ENCODE data around the gene FBXO2. TPM values are rescaled to one million over a fixed set of nuclear protein-coding genes. Genes with fewer than 3 reads are reported as not detected.

FBXO2 gene
- total RNA-seq, 1 experiment from 2014 or later: not detected

DNA sequence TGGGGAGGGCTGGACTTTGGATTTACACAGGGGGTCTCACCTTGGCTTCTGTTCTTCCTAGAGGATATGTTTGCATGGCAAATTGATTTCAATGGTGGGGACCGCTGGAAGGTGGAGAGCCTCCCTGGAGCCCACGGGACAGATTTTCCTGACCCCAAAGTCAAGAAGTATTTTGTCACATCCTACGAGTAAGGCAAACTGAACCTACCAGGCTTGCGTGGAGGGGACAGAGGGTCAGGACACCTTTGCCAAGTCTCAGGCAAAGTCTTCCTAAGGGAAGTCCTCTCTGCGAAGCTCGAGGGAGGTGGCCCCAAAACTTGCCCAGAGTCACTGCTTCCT lies 16.9 kb upstream of the FBXO2 start:
- CTCF ChIA-PET: no interaction called here

GRCh38 chr1:11670747-11671146 lies 16.5 kb upstream of the FBXO2 start:
- H3K36me3 ChIP-seq (ENCODE audit: insufficient read depth, low read length, poor library complexity, severe bottlenecking): peaks cover 28% of the 10 kb centered on the region
- TF ChIP-seq CTCF (conservative IDR thresholded peaks at IDR 0.05; ENCODE audit: low read depth, low read length) (no peak), EZH2 (IDR thresholded peaks at IDR 0.05; ENCODE audit: borderline replicate concordance, low read depth, low read length, poor library complexity, severe bottlenecking) (no peak)
- BruUV-seq (replicated peaks): no TSS peak
- H3K27me3 ChIP-seq (replicated peaks; ENCODE audit: insufficient read depth, low read depth, low read length, poor library complexity): no peaks in the 10 kb centered on the region
- no peak overlapping the region for H3K27ac ChIP-seq (ENCODE audit: low read depth, low read length, poor library complexity, severe bottlenecking)
- ChIA-PET CTCF (no interaction called here), POLR2A (ENCODE audit: low non-redundant PET) (no interaction called here)
- no peak for DNase-seq (ENCODE audit: low spot score)
- no peaks in the 10 kb centered on the region for H3K9me3 ChIP-seq (ENCODE audit: low read depth, low read length, poor library complexity, severe bottlenecking)
- intact Hi-C loops (cut with micrococcal nuclease; ENCODE audit: unreplicated experiment): no loop called here
- H3K4me1 ChIP-seq (ENCODE audit: insufficient read depth, low read length, poor library complexity, severe bottlenecking): no peaks in the 10 kb centered on the region
- H3K4me3 ChIP-seq (ENCODE audit: low read depth, low read length, poor library complexity, severe bottlenecking): no peak overlapping the region

More for the DNA sequence above, 16.9 kb upstream of the FBXO2 start:
- no peaks in the 10 kb centered on the region for H3K4me1 ChIP-seq (ENCODE audit: insufficient read depth, low read length, poor library complexity, severe bottlenecking)
- no peak overlapping the region for H3K27ac ChIP-seq (ENCODE audit: low read depth, low read length, poor library complexity, severe bottlenecking)
- POLR2A ChIA-PET (ENCODE audit: low non-redundant PET): no interaction called here
- H3K4me3 ChIP-seq (ENCODE audit: low read depth, low read length, poor library complexity, severe bottlenecking): no peak overlapping the region
- no peaks in the 10 kb centered on the region for H3K27me3 ChIP-seq (replicated peaks; ENCODE audit: insufficient read depth, low read depth, low read length, poor library complexity)
- peaks cover 31% of the 10 kb centered on the region for H3K36me3 ChIP-seq (ENCODE audit: insufficient read depth, low read length, poor library complexity, severe bottlenecking)
- H3K9me3 ChIP-seq (ENCODE audit: low read depth, low read length, poor library complexity, severe bottlenecking): no peaks in the 10 kb centered on the region
- TF ChIP-seq CTCF (conservative IDR thresholded peaks at IDR 0.05; ENCODE audit: low read depth, low read length) (no peak), EZH2 (IDR thresholded peaks at IDR 0.05; ENCODE audit: borderline replicate concordance, low read depth, low read length, poor library complexity, severe bottlenecking) (no peak)
- intact Hi-C loops (cut with micrococcal nuclease; ENCODE audit: unreplicated experiment): no loop called here
- no TSS peak for BruUV-seq (replicated peaks)
- DNase-seq (ENCODE audit: low spot score): no peak

DNA sequence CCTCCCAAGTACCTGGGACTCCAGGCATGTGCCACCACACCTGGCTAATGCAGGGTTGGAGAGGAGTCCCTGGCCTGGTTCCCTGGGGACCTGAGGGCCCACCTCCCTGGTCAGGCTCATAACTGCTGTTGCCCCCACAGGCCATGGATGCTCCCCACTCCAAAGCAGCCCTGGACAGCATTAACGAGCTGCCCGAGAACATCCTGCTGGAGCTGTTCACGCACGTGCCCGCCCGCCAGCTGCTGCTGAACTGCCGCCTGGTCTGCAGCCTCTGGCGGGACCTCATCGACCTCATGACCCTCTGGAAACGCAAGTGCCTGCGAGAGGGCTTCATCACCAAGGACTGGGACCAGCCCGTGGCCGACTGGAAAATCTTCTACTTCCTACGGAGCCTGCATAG lies 14.3 kb upstream of the FBXO2 start:
- Histone ChIP-seq H3K4me3 (ENCODE audit: low read depth, low read length, poor library complexity, severe bottlenecking) (no peak overlapping the region), H3K9me3 (ENCODE audit: low read depth, low read length, poor library complexity, severe bottlenecking) (no peaks in the 10 kb centered on the region), H3K36me3 (ENCODE audit: insufficient read depth, low read length, poor library complexity, severe bottlenecking) (peaks cover 8% of the 10 kb centered on the region), H3K4me1 (ENCODE audit: insufficient read depth, low read length, poor library complexity, severe bottlenecking) (no peaks in the 10 kb centered on the region), H3K27me3 (replicated peaks; ENCODE audit: insufficient read depth, low read depth, low read length, poor library complexity) (no peaks in the 10 kb centered on the region), H3K27ac (ENCODE audit: low read depth, low read length, poor library complexity, severe bottlenecking) (no peak overlapping the region)
- CTCF ChIA-PET: no interaction called here
- no TSS peak for BruUV-seq (replicated peaks)
- intact Hi-C loops (cut with micrococcal nuclease; ENCODE audit: unreplicated experiment): no loop called here
- TF ChIP-seq EZH2 (IDR thresholded peaks at IDR 0.05; ENCODE audit: borderline replicate concordance, low read depth, low read length, poor library complexity, severe bottlenecking): no peak
- no peak for TF ChIP-seq CTCF (conservative IDR thresholded peaks at IDR 0.05; ENCODE audit: low read depth, low read length)
- POLR2A ChIA-PET (ENCODE audit: low non-redundant PET): no interaction called here
- no peak for DNase-seq (ENCODE audit: low spot score)
